K562 (cell line): ENCODE results near the gene DEF6. TPM values are rescaled to one million over a fixed set of nuclear protein-coding genes. Genes with fewer than 3 reads are reported as not detected.

ENCODE experiments used
- AFF1 ChIP-seq, 2 experiments: fragments of 450-650 bp; IDR thresholded peaks; 2 replicates each; pipeline ENCODE4 v1.6.1; 2018; ENCODE audit warnings: mild to moderate bottlenecking in 2 of 2, low read depth in 1 of 2; ENCODE audit not compliant: partially characterized antibody in 2 of 2
- BHLHE40 ChIP-seq: IDR thresholded peaks from 2 replicates; pipeline ENCODE4 v1.6.1; 2011; ENCODE audit warnings: low read length, improper control_type of control experiment
- CTCF ChIP-seq, 3 experiments: IDR thresholded peaks in 2 of 3; conservative IDR thresholded peaks in 1 of 3; 2 replicates each; pipeline ENCODE4 v1.5.1; 2011 to 2012; ENCODE audit warnings: low read length in 3 of 3, mild to moderate bottlenecking in 3 of 3, control low read depth in 2 of 3, improper control_type of control experiment in 1 of 3, inconsistent platforms in 1 of 3, low read depth in 1 of 3, mixed read lengths in 1 of 3, moderate library complexity in 1 of 3; ENCODE audit not compliant: insufficient read depth in 2 of 3
- FOXA1 ChIP-seq: fragments of 450-650 bp; IDR thresholded peaks from 2 replicates; pipeline ENCODE4 v1.6.1; 2016; ENCODE audit warnings: mild to moderate bottlenecking, borderline replicate concordance
- GATAD2B ChIP-seq: fragments of 450-650 bp; IDR thresholded peaks from 2 replicates; pipeline ENCODE4 v1.6.1; 2017; ENCODE audit warnings: mild to moderate bottlenecking, borderline replicate concordance
- NELFE ChIP-seq: IDR thresholded peaks from 2 replicates; pipeline ENCODE4 v1.6.1; 2011; ENCODE audit warnings: mild to moderate bottlenecking; ENCODE audit not compliant: insufficient read depth, insufficient read length
- NR2C2 ChIP-seq, 2 experiments: fragments of 200-800 bp in 1 of 2; sonication (Bioruptor generic) in 1 of 2; sonication (generic) in 1 of 2; formaldehyde crosslinking in 1 of 2; IDR thresholded peaks; 2 replicates each; pipeline versions ENCODE4 v1.6.1 to v1.8.0; 2016 to 2022; ENCODE audit warnings: mild to moderate bottlenecking in 1 of 2, missing compliant biosample characterization in 1 of 2, missing genetic modification characterization in 1 of 2, missing genetic modification reagents in 1 of 2
- PPARD ChIP-seq: fragments of 250-450 bp; sonication (Bioruptor Pico); IDR thresholded peaks from 2 replicates; pipeline ENCODE4 v1.8.0; 2022; ENCODE audit warnings: inconsistent platforms, mild to moderate bottlenecking, moderate library complexity
- SIN3B ChIP-seq: fragments of 450-650 bp; IDR thresholded peaks from 2 replicates; pipeline ENCODE4 v1.6.1; 2017; ENCODE audit warnings: low read depth, mild to moderate bottlenecking, moderate library complexity
- STAG1 ChIP-seq: sonication (generic); formaldehyde crosslinking; IDR thresholded peaks from 2 replicates; pipeline ENCODE4 v1.5.0; 2020; ENCODE audit warnings: missing genetic modification reagents, borderline replicate concordance
- STAT5B ChIP-seq: fragments of 250-450 bp; sonication (Bioruptor Pico); IDR thresholded peaks from 2 replicates; pipeline ENCODE4 v1.8.0; 2021; ENCODE audit warnings: mild to moderate bottlenecking, inconsistent platforms
- TARDBP ChIP-seq: fragments of 450-650 bp; IDR thresholded peaks from 2 replicates; pipeline ENCODE4 v1.6.1; 2016
- UBTF ChIP-seq, 2 experiments: IDR thresholded peaks; 2 replicates each; pipeline ENCODE4 v1.6.1; 2012; ENCODE audit warnings: improper control_type of control experiment in 2 of 2, low read depth in 2 of 2, low read length in 2 of 2, borderline replicate concordance in 1 of 2
- ZNF124 ChIP-seq: sonication (generic); formaldehyde crosslinking; IDR thresholded peaks from 2 replicates; pipeline ENCODE4 v1.8.1; 2022; ENCODE audit warnings: missing genetic modification reagents
- ZNF324 ChIP-seq: fragments of 250-450 bp; sonication (Bioruptor Pico); IDR thresholded peaks from 2 replicates; pipeline ENCODE4 v1.4.0; 2020; ENCODE audit warnings: mild to moderate bottlenecking
- ZNF436 ChIP-seq: fragments of 250-450, 450-650 bp; sonication (Bioruptor Pico); formaldehyde crosslinking; IDR thresholded peaks from 2 replicates; pipeline ENCODE4 v1.7.0; 2020; ENCODE audit warnings: mild to moderate bottlenecking
- ZNF75A ChIP-seq: fragments of 450-650 bp; formaldehyde crosslinking; IDR thresholded peaks from 2 replicates; pipeline ENCODE4 v1.4.0; 2020; ENCODE audit warnings: mild to moderate bottlenecking
- ZNF785 ChIP-seq: fragments of 250-450 bp; sonication (Bioruptor Pico); IDR thresholded peaks from 2 replicates; pipeline ENCODE4 v1.4.0; 2020; ENCODE audit warnings: mild to moderate bottlenecking
- ZNF79 ChIP-seq: fragments of 250-450 bp; sonication (Bioruptor Pico); IDR thresholded peaks from 2 replicates; pipeline ENCODE4 v1.4.0; 2020; ENCODE audit warnings: low read depth, mild to moderate bottlenecking, moderate library complexity
- polyA plus RNA-seq, 8 experiments: library from polyadenylated mRNA; depleted of rRNA in 4 of 8; stranded (reverse) in 5 of 8; unstranded in 3 of 8; fragments of >200 nt; fragmentation: Nextera tagmentation in 2 of 8; fragmentation: Illumina TruSeq in 1 of 8; extraction: Ambion mirVana in 2 of 8; extraction: Trizol in 1 of 8; gene quantifications; 2 replicates each; pipeline versions ENCODE4 v1.2.1 to v1.2.3, GENCODE V29; 2011 to 2014; ENCODE audit warnings: inconsistent platforms in 1 of 8, missing spikeins in 1 of 8
- total RNA-seq, 7 experiments: library from RNA; depleted of rRNA in 6 of 7; stranded (reverse); fragments of >200 nt in 6 of 7; fragmentation: Illumina TruSeq in 2 of 7; extraction: Trizol in 2 of 7; gene quantifications; 2 replicates each; pipeline versions ENCODE4 v1.2.1 to v1.2.3, GENCODE V29; 2011 to 2021; ENCODE audit warnings: low replicate concordance in 1 of 7

Gene DEF6
- total and polyA plus RNA-seq, 9 of the 15 experiments (the other 6 are each of a cell fraction or from before 2014, with no cell fraction given), result 1.3 to 44.6 (median 22.7) TPM

- TF ChIP-seq ZNF436 (CRISPR knock-in tag) (peak; percentile 29; the same call in 1 of the 2 replicates), AFF1 (IDR thresholded peaks at IDR 0.05; ENCODE audit: low read depth in 1 of 2, partially characterized antibody in 2 of 2) (no peak), ZNF75A (CRISPR knock-in tag) (no peak), FOXA1 (no peak), ZNF785 (CRISPR knock-in tag) (no peak), NELFE (no peak), UBTF (IDR thresholded peaks at IDR 0.05; ENCODE audit: borderline replicate concordance in 1 of 2, low read depth in 2 of 2, low read length in 2 of 2) (peak in 1 of 2 experiments; percentile 83; a peak in 1 of 4 replicates), ZNF79 (CRISPR knock-in tag) (no peak), PPARD (no peak), ZNF324 (no peak), CTCF (IDR thresholded peaks at IDR 0.05 in 2 of 3, conservative IDR thresholded peaks at IDR 0.05 in 1 of 3; ENCODE audit: insufficient read depth in 2 of 3, low read depth in 1 of 3, low read length in 3 of 3) (peak; percentile 97 to 99 (median 99)), ZNF124 (CRISPR knock-in tag) (no peak), BHLHE40 (peak; percentile 55), GATAD2B (peak; percentile 83; the same call in 1 of the 2 replicates), NR2C2 (CRISPR knock-in tag; IDR thresholded peaks at IDR 0.05) (peak; percentile 76), NR2C2 (tag; IDR thresholded peaks at IDR 0.05) (no peak), STAT5B (CRISPR knock-in tag) (no peak), SIN3B (no peak), TARDBP (no peak), STAG1 (CRISPR knock-in tag) (peak; percentile 99)
These were observed at the start of gene DEF6 (continued) for GRCh38 chr6:35297601-35298481.
